Neural cell (in vitro differentiated cells): ENCODE data around the gene RABGAP1L. TPM values are rescaled to one million over a fixed set of nuclear protein-coding genes. Genes with fewer than 3 reads are reported as not detected.

Experiments used
- H2AFZ ChIP-seq: fragments of 200-600, 300-800 bp; sonication (generic), shearing (Covaris generic); 2 replicates; pipeline ENCODE4 v1.6.0; 2014; ENCODE audit warnings: low read depth, mild to moderate bottlenecking, antibody characterized with exemption, low read length, moderate library complexity
- H3F3A ChIP-seq: fragments of 200-600 bp; shearing (Covaris generic); 2 replicates; pipeline ENCODE4 v1.6.1; 2016; ENCODE audit warnings: mild to moderate bottlenecking, moderate library complexity, mixed read lengths, antibody characterized with exemption, low read length; ENCODE audit not compliant: insufficient read depth, poor library complexity, severe bottlenecking
- H3K27ac ChIP-seq: fragments of 200-600, 300-800 bp; sonication (generic), shearing (Covaris generic); 2 replicates; pipeline ENCODE4 v1.5.1; 2014; ENCODE audit warnings: mild to moderate bottlenecking, low read length, moderate library complexity
- H3K27me3 ChIP-seq: fragments of 300-800, 200-600 bp; sonication (generic), shearing (Covaris generic); 2 replicates; pipeline ENCODE4 v1.6.0; 2014; ENCODE audit warnings: mild to moderate bottlenecking, low read depth, low read length, moderate library complexity; ENCODE audit not compliant: insufficient read depth
- H3K36me3 ChIP-seq: fragments of 300-800, 200-600 bp; sonication (generic), shearing (Covaris generic); 2 replicates; pipeline ENCODE4 v1.5.1; 2014; ENCODE audit warnings: mild to moderate bottlenecking, antibody characterized with exemption, low read length, moderate library complexity; ENCODE audit not compliant: insufficient read depth
- H3K4me2 ChIP-seq: fragments of 300-800, 200-600 bp; sonication (generic), shearing (Covaris generic); 2 replicates; pipeline ENCODE4 v1.6.0; 2014; ENCODE audit warnings: mild to moderate bottlenecking, low read length
- H3K4me3 ChIP-seq: fragments of 300-800, 200-600 bp; sonication (generic), shearing (Covaris generic); 2 replicates; pipeline ENCODE4 v1.5.1; 2014; ENCODE audit warnings: mild to moderate bottlenecking, low read length, moderate library complexity
- H3K79me2 ChIP-seq: fragments of 200-600 bp; shearing (Covaris generic); replicated peaks from 2 replicates; pipeline ENCODE4 v1.6.0; 2014; ENCODE audit warnings: mild to moderate bottlenecking, low read length, moderate library complexity; ENCODE audit not compliant: insufficient read depth
- H3K9ac ChIP-seq: fragments of 300-800, 200-600 bp; sonication (generic), shearing (Covaris generic); 2 replicates; pipeline ENCODE4 v1.6.1; 2016; ENCODE audit warnings: mild to moderate bottlenecking, low read length, mixed read lengths
- H3K9me2 ChIP-seq: fragments of 200-600 bp; shearing (Covaris generic); 2 replicates; pipeline ENCODE4 v1.6.1; 2016; ENCODE audit warnings: mild to moderate bottlenecking, low read length, mixed read lengths; ENCODE audit not compliant: insufficient read depth
- H3K9me3 ChIP-seq: fragments of 200-600, 300-800 bp; sonication (generic), shearing (Covaris generic); 2 replicates; pipeline ENCODE4 v1.6.1; 2016; ENCODE audit warnings: mild to moderate bottlenecking, mixed run types, low read length, moderate library complexity, mixed read lengths
- H4K20me1 ChIP-seq: fragments of 200-600 bp; shearing (Covaris generic); 2 replicates; pipeline ENCODE4 v1.6.1; 2016; ENCODE audit warnings: mild to moderate bottlenecking, mixed run types; ENCODE audit not compliant: insufficient read depth
- CTCF ChIP-seq: fragments of 450-650 bp; IDR thresholded peaks from 2 replicates; pipeline ENCODE4 v1.5.1; 2014; ENCODE audit warnings: antibody characterized with exemption, mild to moderate bottlenecking, moderate library complexity; ENCODE audit not compliant: poor library complexity, severe bottlenecking
- EP300 ChIP-seq: fragments of 450-650 bp; conservative IDR thresholded peaks from 2 replicates; pipeline ENCODE4 v1.6.1; 2014; ENCODE audit warnings: antibody characterized with exemption, mild to moderate bottlenecking, moderate library complexity; ENCODE audit not compliant: poor library complexity, severe bottlenecking
- EZH2 ChIP-seq: fragments of 200-600, 300-800 bp; shearing (Covaris generic), sonication (generic); IDR thresholded peaks from 2 replicates; pipeline ENCODE4 v1.6.1; 2014; ENCODE audit warnings: antibody characterized with exemption, low read length, borderline replicate concordance, mild to moderate bottlenecking; ENCODE audit not compliant: insufficient read depth, poor library complexity, severe bottlenecking
- MXI1 ChIP-seq: fragments of 450-650 bp; conservative IDR thresholded peaks from 2 replicates; pipeline ENCODE4 v1.6.1; 2014; ENCODE audit warnings: antibody characterized with exemption, mild to moderate bottlenecking; ENCODE audit not compliant: poor library complexity, severe bottlenecking
- POLR2AphosphoS5 ChIP-seq: IDR thresholded peaks from 2 replicates; pipeline ENCODE4 v1.6.1; 2012
- RAD21 ChIP-seq: fragments of 450-650 bp; conservative IDR thresholded peaks from 2 replicates; pipeline ENCODE4 v1.6.1; 2014; ENCODE audit warnings: antibody characterized with exemption, mild to moderate bottlenecking, moderate library complexity
- REST ChIP-seq: IDR thresholded peaks from 2 replicates; pipeline ENCODE4 v1.6.1; 2012; ENCODE audit warnings: borderline replicate concordance
- SMC3 ChIP-seq: fragments of 450-650 bp; conservative IDR thresholded peaks from 2 replicates; pipeline ENCODE4 v1.6.1; 2014; ENCODE audit warnings: antibody characterized with exemption, mild to moderate bottlenecking, moderate library complexity; ENCODE audit not compliant: poor library complexity
- TAF1 ChIP-seq: IDR thresholded peaks from 2 replicates; pipeline ENCODE4 v1.6.1; 2012; ENCODE audit warnings: low read depth
- polyA plus RNA-seq: library from polyadenylated mRNA; depleted of rRNA; stranded (reverse); fragments of >200 nt; gene quantifications from 2 replicates; pipeline ENCODE4 v1.2.3, GENCODE V29; 2014

The RABGAP1L gene
- polyA plus RNA-seq, 1 donor from 2014 or later = 32.2 TPM

- Histone ChIP-seq H3F3A (no peaks in the 10 kb centered on the region), H3K27me3 (no peaks in the 10 kb centered on the region), H3K9me2 (no peaks in the 10 kb centered on the region), H3K9me3 (no peaks in the 10 kb centered on the region), H3K9ac (no peak overlapping the region), H4K20me1 (no peaks in the 10 kb centered on the region), H3K36me3 (no peaks in the 10 kb centered on the region), H3K79me2 (no peaks in the 10 kb centered on the region), H2AFZ (no peak overlapping the region), H3K27ac (no peak overlapping the region), H3K4me3 (no peak overlapping the region), H3K4me2 (no peak overlapping the region)
- no peak for TF ChIP-seq EP300
- TF ChIP-seq CTCF = no peak
- TF ChIP-seq TAF1 = no peak
- no peak for TF ChIP-seq MXI1
- no peak for TF ChIP-seq REST
- no peak for TF ChIP-seq RAD21
- no peak for TF ChIP-seq SMC3
These were observed 46.7 kb upstream of the RABGAP1L start for GRCh38 chr1:174112489-174113162.

GRCh38 chr1:174114106-174114505 is 45.2 kb upstream of the RABGAP1L start:
- Histone ChIP-seq H3K9me3 (no peaks in the 10 kb centered on the region), H3K27me3 (no peaks in the 10 kb centered on the region), H3K4me3 (no peak overlapping the region)

More at GRCh38 chr1:174114106-174114505, 45.2 kb upstream of the RABGAP1L start:
- Histone ChIP-seq H3F3A (no peaks in the 10 kb centered on the region), H3K9me2 (no peaks in the 10 kb centered on the region), H3K79me2 (no peaks in the 10 kb centered on the region), H2AFZ (no peak overlapping the region), H3K9ac (no peak overlapping the region), H4K20me1 (no peaks in the 10 kb centered on the region), H3K36me3 (no peaks in the 10 kb centered on the region), H3K27ac (no peak overlapping the region), H3K4me2 (no peak overlapping the region)
- TF ChIP-seq EZH2 (no peak), POLR2AphosphoS5 (no peak), RAD21 (no peak)
